Breast epithelium (tissue), 3 donors: ENCODE measurements around the gene TMEM50B.

ENCODE experiments used
- CTCF ChIP-seq, 3 donors: fragments of 450-650 bp; IDR thresholded peaks; one replicate each; pipeline ENCODE4 v1.5.1; 2016 to 2017; ENCODE audit warnings: antibody characterized with exemption in 3 of 3, mild to moderate bottlenecking in 3 of 3, moderate library complexity in 3 of 3
- POLR2A ChIP-seq: fragments of 450-650 bp; IDR thresholded peaks from one replicate; pipeline ENCODE4 v1.6.1; 2016; ENCODE audit warnings: antibody characterized with exemption, mild to moderate bottlenecking, moderate library complexity
- POLR2AphosphoS5 ChIP-seq, 3 donors: sonication (generic); formaldehyde crosslinking; IDR thresholded peaks; one replicate each; pipeline ENCODE4 v1.6.1; 2017; ENCODE audit warnings: antibody characterized with exemption in 3 of 3

DNA sequence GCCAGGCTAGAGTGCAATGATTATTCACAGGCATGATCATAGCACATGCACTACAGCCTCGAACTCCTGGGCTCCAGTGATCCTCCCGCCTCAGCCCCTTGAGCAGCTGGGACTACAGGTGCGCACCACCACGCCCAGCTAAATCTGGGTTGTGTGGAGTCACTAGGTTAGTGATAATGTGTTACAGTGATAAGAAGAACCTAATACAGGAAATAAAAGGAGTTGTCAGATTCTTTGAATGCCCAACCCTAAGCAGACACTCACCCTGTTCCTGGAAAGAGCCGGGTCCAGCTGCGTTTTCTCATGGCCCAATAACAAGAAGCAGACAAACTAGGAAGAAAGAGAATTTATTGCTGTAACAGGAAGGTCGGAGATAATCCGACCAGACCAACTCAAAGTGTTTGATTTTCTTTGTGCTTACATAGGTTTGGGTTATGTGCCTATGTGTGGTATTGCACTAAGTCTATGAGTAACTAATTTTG lies 67.8 kb downstream of the TMEM50B start:
- TF ChIP-seq POLR2A (no peak), CTCF (IDR thresholded peaks at IDR 0.05) (no peak), POLR2AphosphoS5 (IDR thresholded peaks at IDR 0.05) (no peak)
